Endothelial cell of umbilical vein (primary cell): ENCODE data around the gene MAPRE2.

Experiments
- CTCF ChIP-seq, 2 donors: IDR thresholded peaks; 1 replicate in 1 of 2; 2 replicates in 1 of 2; pipeline ENCODE4 v1.5.1; 2011; ENCODE audit warnings: low read length in 2 of 2, mild to moderate bottlenecking in 2 of 2, moderate library complexity in 2 of 2, control low read depth in 1 of 2, inconsistent platforms in 1 of 2, low read depth in 1 of 2; ENCODE audit not compliant: insufficient read depth in 1 of 2; ENCODE audit errors: extremely low read depth in 1 of 2
- EZH2 ChIP-seq: IDR thresholded peaks from 2 replicates; pipeline ENCODE4 v1.6.1; 2012; ENCODE audit warnings: borderline replicate concordance, low read depth, mild to moderate bottlenecking, moderate library complexity, low read length, inconsistent platforms; ENCODE audit not compliant: severe bottlenecking
- JUN ChIP-seq: IDR thresholded peaks from 2 replicates; pipeline ENCODE4 v1.6.1; 2011; ENCODE audit warnings: borderline replicate concordance, low read depth; ENCODE audit not compliant: insufficient read length, insufficient read depth
- MAX ChIP-seq: IDR thresholded peaks from 2 replicates; pipeline ENCODE4 v1.6.1; 2011; ENCODE audit not compliant: insufficient read depth, insufficient read length
- MYC ChIP-seq: IDR thresholded peaks from one replicate; pipeline ENCODE4 v1.6.1; 2011; ENCODE audit warnings: mild to moderate bottlenecking, low read depth, low read length
- POLR2A ChIP-seq: IDR thresholded peaks from 2 replicates; pipeline ENCODE4 v1.6.1; 2012; ENCODE audit warnings: low read depth, mild to moderate bottlenecking, control low read depth, low read length
- POLR2AphosphoS5 ChIP-seq: IDR thresholded peaks from 2 replicates; pipeline ENCODE4 v1.6.1; 2012; ENCODE audit warnings: low read depth, mild to moderate bottlenecking, control low read depth, low read length, moderate library complexity; ENCODE audit not compliant: insufficient read depth

- TF ChIP-seq POLR2A (peak; percentile 96), MAX (peak; percentile 99), CTCF (IDR thresholded peaks at IDR 0.05; ENCODE audit: extremely low read depth in 1 of 2, insufficient read depth in 1 of 2, low read depth in 1 of 2, low read length in 2 of 2) (no peak), POLR2AphosphoS5 (peak; percentile 97), MYC (peak; percentile 26), JUN (no peak), EZH2 (no peak)
Measured at GRCh38 chr18:35040988-35041814, at the start of gene MAPRE2.
